GM19397 (cell line): ENCODE measurements around the gene CREB3.

ENCODE experiments used
- ATAC-seq: cut with Tn5 transposase; IDR thresholded peaks from one replicate; pipeline ENCODE4 v1.9.1; 2021; ENCODE audit warnings: mild to moderate bottlenecking, moderate library complexity; ENCODE audit not compliant: unreplicated experiment

Gene CREB3

DNA sequence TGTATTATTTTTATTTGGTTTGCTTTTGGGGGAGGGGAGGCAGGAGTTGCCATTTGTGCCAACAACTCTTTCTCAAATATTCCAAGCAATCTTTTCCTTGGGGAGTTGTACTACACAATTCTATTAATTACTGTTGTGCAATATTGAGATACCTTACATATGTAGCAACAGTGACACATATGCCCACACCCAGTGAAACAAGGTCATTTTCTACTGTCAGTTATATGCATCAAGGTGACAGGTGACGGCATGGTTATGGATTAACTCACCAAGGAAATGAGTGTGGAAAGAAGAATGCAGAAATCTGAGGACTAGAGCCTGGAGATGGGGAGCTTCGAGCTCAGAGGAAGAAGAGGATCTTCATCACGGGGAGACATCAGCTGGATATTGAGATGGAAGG, 39.5 kb downstream of the CREB3 start:
- ATAC-seq: no peak

- no peak for ATAC-seq
Observed at GRCh38 chr9:35774907-35775635, 42.6 kb downstream of the CREB3 start.

- no peak for ATAC-seq
Observed at GRCh38 chr9:35776018-35776417, 43.6 kb downstream of the CREB3 start.

- no peak for ATAC-seq
Observed at GRCh38 chr9:35778496-35778895, 46.0 kb downstream of the CREB3 start.

- ATAC-seq: no peak
Observed at GRCh38 chr9:35781066-35781465, 48.6 kb downstream of the CREB3 start.

DNA sequence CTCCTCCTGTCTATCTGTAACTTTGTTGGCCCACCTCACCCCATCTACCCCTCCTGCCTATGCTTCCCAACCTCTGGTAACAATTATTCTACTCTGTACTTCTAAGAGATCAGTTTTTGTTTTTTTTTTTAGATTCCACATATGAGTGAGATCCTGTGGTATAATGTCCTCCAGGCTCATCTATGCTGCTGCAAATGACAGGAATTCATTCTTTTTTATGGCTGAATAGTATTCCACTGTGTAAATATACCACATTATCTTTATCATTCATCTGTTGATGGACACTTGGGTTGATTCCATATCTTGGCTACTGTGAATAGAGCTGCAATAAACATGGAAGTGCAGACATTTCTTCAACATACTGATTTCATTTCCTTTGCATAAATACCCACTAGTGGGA, 51.0 kb downstream of the CREB3 start:
- no peak for ATAC-seq
